HepG2 (cell line): Measurements from ENCODE around the gene UNC13D. TPM values are rescaled to one million over a fixed set of nuclear protein-coding genes. Genes with fewer than 3 reads are reported as not detected.

Source experiments
- CBX2 ChIP-seq, 2 experiments: fragments of 200-600 bp in 1 of 2; sonication (generic); formaldehyde crosslinking in 1 of 2; IDR thresholded peaks; 2 replicates each; pipeline versions ENCODE4 v1.7.0 to v1.8.1; 2018 to 2022; ENCODE audit warnings: low read depth in 2 of 2, low read length in 1 of 2, mild to moderate bottlenecking in 1 of 2, missing genetic modification reagents in 1 of 2
- CCDC6 ChIP-seq: sonication (generic); formaldehyde crosslinking; IDR thresholded peaks from 2 replicates; pipeline ENCODE4 v1.8.1; 2022; ENCODE audit warnings: mild to moderate bottlenecking, missing genetic modification reagents, moderate library complexity
- CREM ChIP-seq, 2 experiments: sonication (generic) in 1 of 2; formaldehyde crosslinking in 1 of 2; IDR thresholded peaks; 2 replicates each; pipeline versions ENCODE4 v1.4.0 to v1.6.1; 2016 to 2020; ENCODE audit warnings: antibody characterized with exemption in 1 of 2, mild to moderate bottlenecking in 1 of 2, missing genetic modification reagents in 1 of 2
- HDAC6 ChIP-seq: fragments of 200-600 bp; sonication (generic); IDR thresholded peaks from 2 replicates; pipeline ENCODE4 v1.7.0; 2017; ENCODE audit warnings: mild to moderate bottlenecking, antibody characterized with exemption, low read length, low read depth
- HOXA9 ChIP-seq: sonication (generic); formaldehyde crosslinking; IDR thresholded peaks from 2 replicates; pipeline ENCODE4 v1.8.1; 2022; ENCODE audit warnings: missing genetic modification reagents, mild to moderate bottlenecking, moderate library complexity, borderline replicate concordance
- NFE2L1 ChIP-seq: sonication (generic); formaldehyde crosslinking; IDR thresholded peaks from 2 replicates; pipeline ENCODE4 v1.4.0; 2020; ENCODE audit warnings: missing genetic modification reagents, mild to moderate bottlenecking, borderline replicate concordance
- POLR2A ChIP-seq, 2 experiments: IDR thresholded peaks; 2 replicates each; pipeline ENCODE4 v1.6.1; 2011; ENCODE audit warnings: low read depth in 2 of 2, low read length in 2 of 2, mild to moderate bottlenecking in 1 of 2, moderate library complexity in 1 of 2; ENCODE audit not compliant: insufficient read depth in 1 of 2
- PPARG ChIP-seq: conservative IDR thresholded peaks from 2 replicates; pipeline ENCODE4 v1.6.1; 2016; ENCODE audit warnings: missing biosample characterization, missing genetic modification reagents
- REL ChIP-seq: sonication (generic); formaldehyde crosslinking; conservative IDR thresholded peaks from 2 replicates; pipeline ENCODE4 v1.8.0; 2022; ENCODE audit warnings: mild to moderate bottlenecking, missing genetic modification reagents, moderate library complexity
- SATB2 ChIP-seq: sonication (generic); formaldehyde crosslinking; IDR thresholded peaks from 2 replicates; pipeline ENCODE4 v1.5.0; 2020; ENCODE audit warnings: missing genetic modification reagents
- U2AF2 ChIP-seq: fragments of 200-400 bp; formaldehyde crosslinking; IDR thresholded peaks from 2 replicates; pipeline ENCODE4 v1.6.1; 2017; ENCODE audit warnings: low read depth, mild to moderate bottlenecking, low read length
- USF2 ChIP-seq, 2 experiments: sonication (generic) in 1 of 2; formaldehyde crosslinking in 1 of 2; IDR thresholded peaks; 2 replicates each; pipeline versions ENCODE4 v1.5.1 to v1.6.1; 2011 to 2020; ENCODE audit warnings: borderline replicate concordance in 1 of 2, low read depth in 1 of 2, low read length in 1 of 2, mild to moderate bottlenecking in 1 of 2, missing genetic modification reagents in 1 of 2, moderate library complexity in 1 of 2
- ZNF20 ChIP-seq: sonication (generic); formaldehyde crosslinking; IDR thresholded peaks from 2 replicates; pipeline ENCODE4 v1.4.0; 2020; ENCODE audit warnings: mild to moderate bottlenecking, moderate library complexity, missing genetic modification reagents
- ZNF232 ChIP-seq: sonication (generic); formaldehyde crosslinking; IDR thresholded peaks from 2 replicates; pipeline ENCODE4 v1.4.0; 2020; ENCODE audit warnings: missing genetic modification reagents, borderline replicate concordance
- ZNF256 ChIP-seq: sonication (generic); formaldehyde crosslinking; conservative IDR thresholded peaks from 2 replicates; pipeline ENCODE4 v1.4.0; 2020; ENCODE audit warnings: missing genetic modification reagents
- ZNF503 ChIP-seq: sonication (generic); formaldehyde crosslinking; IDR thresholded peaks from 2 replicates; pipeline ENCODE4 v1.4.0; 2020; ENCODE audit warnings: missing genetic modification reagents
- ZNF674 ChIP-seq: sonication (generic); formaldehyde crosslinking; IDR thresholded peaks from 2 replicates; pipeline ENCODE4 v1.5.0; 2020; ENCODE audit warnings: low read depth, mild to moderate bottlenecking, missing genetic modification reagents
- ZNF737 ChIP-seq: sonication (generic); formaldehyde crosslinking; IDR thresholded peaks from 2 replicates; pipeline ENCODE4 v1.5.0; 2020; ENCODE audit warnings: missing genetic modification reagents, mild to moderate bottlenecking, borderline replicate concordance
- ZNF784 ChIP-seq: sonication (generic); formaldehyde crosslinking; IDR thresholded peaks from 2 replicates; pipeline ENCODE4 v1.5.1; 2020; ENCODE audit warnings: missing genetic modification reagents, mild to moderate bottlenecking, borderline replicate concordance
- ZSCAN5A ChIP-seq: sonication (generic); formaldehyde crosslinking; IDR thresholded peaks from 2 replicates; pipeline ENCODE4 v1.8.0; 2022; ENCODE audit warnings: mild to moderate bottlenecking, missing genetic modification reagents, borderline replicate concordance
- polyA plus RNA-seq, 8 experiments: library from polyadenylated mRNA; depleted of rRNA in 3 of 8; stranded (reverse) in 7 of 8; unstranded in 1 of 8; fragments of >200 nt; fragmentation: Illumina TruSeq in 4 of 8; extraction: Trizol in 4 of 8; gene quantifications; 2 replicates each; pipeline versions ENCODE4 v1.2.1 to v1.2.3, GENCODE V29; 2011 to 2016; ENCODE audit warnings: low read depth in 4 of 8, missing spikeins in 1 of 8, mixed read lengths in 1 of 8; ENCODE audit not compliant: insufficient read depth in 1 of 8
- total RNA-seq, 5 experiments: library from RNA; depleted of rRNA; stranded (reverse); fragments of >200 nt; fragmentation: Illumina TruSeq; extraction: Trizol; gene quantifications; 2 replicates each; pipeline ENCODE4 v1.2.3, GENCODE V29; 2016; ENCODE audit warnings: low read depth in 1 of 5

Gene UNC13D
- total and polyA plus RNA-seq, 2 of the 13 experiments (the other 11 are each of a cell fraction or from before 2014, with no cell fraction given) = 29.7 to 42.7 TPM

- TF ChIP-seq ZNF503 (CRISPR knock-in tag) = peak; percentile 87
- TF ChIP-seq CBX2 (IDR thresholded peaks at IDR 0.05; ENCODE audit: low read depth, low read length) = no peak
- TF ChIP-seq CBX2 (CRISPR knock-in tag; IDR thresholded peaks at IDR 0.05; ENCODE audit: low read depth) = 0 out of 2 replicates have a peak, but pooled peaks have one; percentile 54
- no peak for TF ChIP-seq ZNF20 (CRISPR knock-in tag)
- TF ChIP-seq NFE2L1 (CRISPR knock-in tag) = no peak; the same call in 1 of the 2 replicates
- TF ChIP-seq HOXA9 (CRISPR knock-in tag) = no peak; the same call in 1 of the 2 replicates
- no peak for TF ChIP-seq ZNF737 (CRISPR knock-in tag)
- no peak for TF ChIP-seq USF2 (IDR thresholded peaks at IDR 0.05; ENCODE audit: low read depth, low read length)
- TF ChIP-seq USF2 (CRISPR knock-in tag; IDR thresholded peaks at IDR 0.05; ENCODE audit: borderline replicate concordance) = peak; percentile 46; the same call in 1 of the 2 replicates
- no peak for TF ChIP-seq U2AF2
- peak; percentile 77 for TF ChIP-seq ZNF232
- TF ChIP-seq SATB2 (CRISPR knock-in tag) = 0 out of 2 replicates have a peak, but pooled peaks have one; percentile 3
- TF ChIP-seq REL = peak; percentile 70; the same call in 1 of the 2 replicates
- 0 out of 4 replicates have a peak, but pooled peaks of 1 of the 2 experiments have one; percentile 19 for TF ChIP-seq POLR2A (IDR thresholded peaks at IDR 0.05; ENCODE audit: insufficient read depth in 1 of 2, low read depth in 2 of 2, low read length in 2 of 2)
- no peak for TF ChIP-seq ZSCAN5A (CRISPR knock-in tag)
- peak; percentile 94 for TF ChIP-seq CCDC6 (CRISPR knock-in tag)
- TF ChIP-seq PPARG = peak; percentile 77
- TF ChIP-seq ZNF256 (CRISPR knock-in tag) = 0 out of 2 replicates have a peak, but pooled peaks have one; percentile 38
- TF ChIP-seq CREM (IDR thresholded peaks at IDR 0.05) = peak; percentile 47; the same call in 1 of the 2 replicates
- 0 out of 2 replicates have a peak, but pooled peaks have one; percentile 2 for TF ChIP-seq CREM (CRISPR knock-in tag; IDR thresholded peaks at IDR 0.05)
- no peak for TF ChIP-seq HDAC6
- no peak for TF ChIP-seq ZNF674 (CRISPR knock-in tag)
- TF ChIP-seq ZNF784 (CRISPR knock-in tag) = peak; percentile 77; the same call in 1 of the 2 replicates
Observed at GRCh38 chr17:75891605-75892555, 47.7 kb upstream of the UNC13D start (continued).
